Measurements from ENCODE around the gene LCN12. TPM values are rescaled to one million over a fixed set of nuclear protein-coding genes. Genes with fewer than 3 reads are reported as not detected.

LCN12 gene
- total and polyA plus RNA-seq, 12 donors: 0.74 to 17.9 (median 6.8) TPM

DNA sequence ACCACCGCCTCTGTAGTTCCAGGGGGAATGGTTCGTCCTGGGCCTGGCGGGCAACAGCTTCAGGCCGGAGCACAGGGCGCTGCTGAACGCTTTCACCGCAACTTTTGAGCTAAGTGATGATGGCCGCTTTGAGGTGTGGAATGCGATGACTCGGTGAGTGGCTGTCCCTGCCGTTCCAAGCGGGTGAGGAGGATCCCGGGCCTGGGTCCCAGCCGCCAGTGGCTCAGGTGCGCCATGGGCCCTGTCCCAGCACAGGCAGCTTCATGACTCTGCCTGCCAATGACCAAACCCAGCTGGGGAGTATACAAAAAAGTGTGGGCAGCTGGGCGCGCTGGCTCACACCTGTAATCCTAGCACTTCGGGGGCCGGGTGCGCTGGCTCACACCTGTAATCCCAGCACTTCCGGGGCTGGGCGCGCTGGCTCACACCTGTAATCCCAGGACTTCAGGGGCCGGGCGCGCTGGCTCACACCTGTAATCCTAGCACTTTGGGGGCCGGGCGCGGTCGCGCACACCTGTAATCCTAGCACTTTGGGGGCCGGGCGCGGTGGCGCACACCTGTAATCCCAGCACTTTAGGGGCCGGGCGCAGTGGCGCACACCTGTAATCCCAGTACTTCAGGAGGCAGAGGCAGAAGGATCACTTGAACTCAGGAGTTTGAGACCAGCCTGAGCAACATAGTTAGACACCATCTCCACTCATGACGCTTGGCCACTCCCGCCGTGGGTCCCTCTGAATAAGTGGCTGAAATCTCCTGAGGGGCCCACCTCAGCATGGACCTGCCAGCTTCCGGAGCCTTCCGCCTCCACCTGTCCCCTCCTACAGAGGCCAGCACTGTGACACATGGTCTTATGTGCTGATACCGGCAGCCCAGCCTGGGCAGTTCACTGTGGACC lies 1.1 kb downstream of the LCN12 start:
- H3K4me1 ChIP-seq: peaks cover 15 to 47% (median 21%) of the 10 kb centered on the region in 9 donors
- H3K4me3 ChIP-seq: no peak overlapping the region
- H3K9me3 ChIP-seq: no peaks in the 10 kb centered on the region
- intact Hi-C loops (cut with DNase I): no loop called here
- WGBS, 2 donors: 79 to 84% methylated on average over 41 to 44 of the region's 44 CpGs
- DNase-seq (peak in 1 of 2 donors; percentile 11), ATAC-seq (no peak)
- TF ChIP-seq CTCF (IDR thresholded peaks at IDR 0.05): no peak
- H3K27me3 ChIP-seq: no peaks in the 10 kb centered on the region
- H3K27ac ChIP-seq: peak overlapping the region in 9 of 10 donors; percentile 5 to 97 (median 90)
- H3K36me3 ChIP-seq: no peaks in the 10 kb centered on the region

DNA sequence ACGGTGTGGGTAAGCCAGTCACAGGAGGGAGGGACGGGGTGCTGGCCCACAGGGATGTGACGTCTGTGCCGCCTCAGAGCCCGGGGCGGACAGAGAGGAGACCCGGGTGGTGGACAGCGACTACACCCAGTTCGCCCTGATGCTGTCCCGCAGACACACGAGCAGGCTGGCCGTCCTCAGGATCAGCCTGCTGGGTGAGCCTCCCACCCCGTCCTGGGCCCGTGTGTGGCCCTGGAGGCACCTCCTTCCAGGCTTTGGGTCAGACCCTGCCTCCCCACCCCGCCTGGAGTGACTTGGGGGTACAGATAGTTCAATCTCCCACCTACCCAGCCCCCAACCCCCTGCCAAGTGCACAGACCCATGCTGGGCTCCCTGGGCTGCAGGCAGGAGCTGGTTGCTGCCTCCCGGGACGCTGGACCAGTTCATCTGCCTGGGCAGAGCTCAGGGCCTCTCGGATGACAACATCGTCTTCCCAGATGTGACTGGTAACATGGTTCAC lies 1.7 kb downstream of the LCN12 start:
- intact Hi-C loops (cut with DNase I): no loop called here
- ATAC-seq (no peak), DNase-seq (peak in 1 of 2 donors; percentile 11)
- no peak overlapping the region for H3K4me3 ChIP-seq
- no peaks in the 10 kb centered on the region for H3K9me3 ChIP-seq
- H3K36me3 ChIP-seq: no peaks in the 10 kb centered on the region
- TF ChIP-seq CTCF (IDR thresholded peaks at IDR 0.05): no peak
- H3K4me1 ChIP-seq: peaks cover 13 to 40% (median 15%) of the 10 kb centered on the region in 9 donors
- 83 to 85% methylated on average over 19 of the region's 19 CpGs for WGBS, 2 donors
- no peak overlapping the region for H3K27ac ChIP-seq
- no peaks in the 10 kb centered on the region for H3K27me3 ChIP-seq

- ATAC-seq: no peak
- peaks cover 7 to 34% (median 9%) of the 10 kb centered on the region in 9 donors for H3K4me1 ChIP-seq
- no peaks in the 10 kb centered on the region for H3K27me3 ChIP-seq
- no peak overlapping the region for H3K4me3 ChIP-seq
- TF ChIP-seq CTCF (IDR thresholded peaks at IDR 0.05): no peak
- no peaks in the 10 kb centered on the region for H3K9me3 ChIP-seq
- H3K27ac ChIP-seq: no peak overlapping the region
- WGBS, 2 donors: 87 to 88% methylated on average over 25 of the region's 25 CpGs
- DNase-seq: peak in 1 of 2 donors; percentile 14
- no peaks in the 10 kb centered on the region for H3K36me3 ChIP-seq
- intact Hi-C loops (cut with DNase I): no loop called here
These were observed 2.4 kb downstream of the LCN12 start for GRCh38 chr9:136954270-136955083.

GRCh38 chr9:136955202-136955942 lies 3.3 kb downstream of the LCN12 start:
- DNase-seq (no peak), ATAC-seq (no peak)
- 83 to 84% methylated on average over 14 of the region's 14 CpGs for WGBS, 2 donors
- TF ChIP-seq CTCF (IDR thresholded peaks at IDR 0.05): no peak
- Histone ChIP-seq H3K4me3 (no peak overlapping the region), H3K27me3 (no peaks in the 10 kb centered on the region), H3K27ac (no peak overlapping the region), H3K9me3 (no peaks in the 10 kb centered on the region), H3K4me1 (peaks cover 3 to 27% (median 7%) of the 10 kb centered on the region in 9 donors), H3K36me3 (no peaks in the 10 kb centered on the region)
- intact Hi-C loops (cut with DNase I): no loop called here

All from heart right ventricle (tissue), 16 donors.